Measurements from ENCODE around the gene GBA2. TPM values are rescaled to one million over a fixed set of nuclear protein-coding genes. Genes with fewer than 3 reads are reported as not detected.

The GBA2 gene
- total RNA-seq, 1 donor from 2014 or later = 69.8 TPM

DNA sequence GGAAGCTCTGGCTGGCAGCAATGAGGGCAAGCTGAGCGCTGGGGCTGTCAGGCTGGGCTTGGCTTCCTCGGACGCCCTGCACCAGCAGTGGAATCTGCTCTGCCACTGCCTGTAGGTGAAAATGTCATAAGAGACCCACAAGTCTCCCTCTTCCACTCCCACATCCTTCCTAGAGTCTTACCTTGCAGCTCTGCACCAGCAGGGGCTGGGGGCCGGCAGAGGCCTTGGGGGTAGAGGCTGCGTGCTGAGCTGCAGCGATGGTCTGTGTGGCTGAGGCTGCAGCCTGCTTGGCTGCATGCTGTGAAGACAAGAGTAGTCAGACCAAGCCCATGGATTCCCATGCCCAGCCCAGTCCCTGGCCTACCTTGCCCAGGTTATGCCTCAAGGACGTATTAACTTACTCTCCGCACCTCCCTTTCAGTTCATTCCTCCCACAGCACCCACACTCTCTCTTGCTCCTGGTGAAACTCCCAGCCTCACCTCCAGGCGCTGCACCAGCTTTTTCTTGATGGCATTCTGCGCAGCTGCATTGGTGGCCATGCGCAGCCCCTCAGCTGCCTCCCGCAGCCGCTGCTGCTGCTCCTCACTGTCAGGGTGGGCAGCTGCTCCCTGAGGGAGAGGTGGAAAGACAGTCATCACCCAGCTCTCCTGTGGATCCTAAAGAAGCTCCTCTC is 34.3 kb downstream of the GBA2 start:
- H3K9me3 Mint-ChIP-seq (ENCODE audit: unreplicated experiment) = no peaks in the 10 kb centered on the region
- no peaks in the 10 kb centered on the region for H3K27me3 Mint-ChIP-seq (ENCODE audit: unreplicated experiment)
- DNase-seq (ENCODE audit: extremely low spot score, unreplicated experiment) = no peak
- no peaks in the 10 kb centered on the region for H3K4me1 Mint-ChIP-seq (ENCODE audit: unreplicated experiment)
- H3K27ac Mint-ChIP-seq (ENCODE audit: unreplicated experiment) = peak overlapping the region; percentile 28
- TF ChIP-seq, protein P1, sequence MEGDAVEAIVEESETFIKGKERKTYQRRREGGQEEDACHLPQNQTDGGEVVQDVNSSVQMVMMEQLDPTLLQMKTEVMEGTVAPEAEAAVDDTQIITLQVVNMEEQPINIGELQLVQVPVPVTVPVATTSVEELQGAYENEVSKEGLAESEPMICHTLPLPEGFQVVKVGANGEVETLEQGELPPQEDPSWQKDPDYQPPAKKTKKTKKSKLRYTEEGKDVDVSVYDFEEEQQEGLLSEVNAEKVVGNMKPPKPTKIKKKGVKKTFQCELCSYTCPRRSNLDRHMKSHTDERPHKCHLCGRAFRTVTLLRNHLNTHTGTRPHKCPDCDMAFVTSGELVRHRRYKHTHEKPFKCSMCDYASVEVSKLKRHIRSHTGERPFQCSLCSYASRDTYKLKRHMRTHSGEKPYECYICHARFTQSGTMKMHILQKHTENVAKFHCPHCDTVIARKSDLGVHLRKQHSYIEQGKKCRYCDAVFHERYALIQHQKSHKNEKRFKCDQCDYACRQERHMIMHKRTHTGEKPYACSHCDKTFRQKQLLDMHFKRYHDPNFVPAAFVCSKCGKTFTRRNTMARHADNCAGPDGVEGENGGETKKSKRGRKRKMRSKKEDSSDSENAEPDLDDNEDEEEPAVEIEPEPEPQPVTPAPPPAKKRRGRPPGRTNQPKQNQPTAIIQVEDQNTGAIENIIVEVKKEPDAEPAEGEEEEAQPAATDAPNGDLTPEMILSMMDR (IDR thresholded peaks at IDR 0.05) = no peak
- no peak overlapping the region for H3K4me3 Mint-ChIP-seq (ENCODE audit: unreplicated experiment)
- peaks cover 73% of the 10 kb centered on the region for H3K36me3 Mint-ChIP-seq (ENCODE audit: unreplicated experiment)

DNA sequence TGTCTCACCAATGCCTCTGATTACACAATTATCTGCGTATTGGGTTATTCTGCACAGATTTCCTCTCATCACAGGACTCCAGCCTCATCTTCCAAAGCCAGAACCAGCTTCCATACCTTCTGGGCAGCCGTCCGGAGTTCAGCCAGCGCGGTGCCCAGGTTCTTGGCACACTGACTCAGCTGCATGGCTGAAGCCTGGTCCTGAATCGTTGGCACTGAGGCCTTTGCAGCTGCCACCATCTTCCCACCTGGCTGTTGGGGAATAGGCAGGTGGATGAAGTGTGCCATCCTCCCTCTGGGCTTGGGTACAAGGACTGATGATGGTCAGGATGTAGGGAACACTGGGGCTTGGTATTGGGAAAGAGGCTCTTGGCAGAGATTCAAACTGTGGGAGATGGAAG is 34.9 kb downstream of the GBA2 start:
- Mint-ChIP-seq H3K4me3 (ENCODE audit: unreplicated experiment) (no peak overlapping the region), H3K27ac (ENCODE audit: unreplicated experiment) (no peak overlapping the region), H3K4me1 (ENCODE audit: unreplicated experiment) (no peaks in the 10 kb centered on the region), H3K9me3 (ENCODE audit: unreplicated experiment) (no peaks in the 10 kb centered on the region), H3K36me3 (ENCODE audit: unreplicated experiment) (peaks cover 68% of the 10 kb centered on the region), H3K27me3 (ENCODE audit: unreplicated experiment) (no peaks in the 10 kb centered on the region)
- DNase-seq (ENCODE audit: extremely low spot score, unreplicated experiment) = no peak
- TF ChIP-seq, protein P1 (IDR thresholded peaks at IDR 0.05) = no peak

DNA sequence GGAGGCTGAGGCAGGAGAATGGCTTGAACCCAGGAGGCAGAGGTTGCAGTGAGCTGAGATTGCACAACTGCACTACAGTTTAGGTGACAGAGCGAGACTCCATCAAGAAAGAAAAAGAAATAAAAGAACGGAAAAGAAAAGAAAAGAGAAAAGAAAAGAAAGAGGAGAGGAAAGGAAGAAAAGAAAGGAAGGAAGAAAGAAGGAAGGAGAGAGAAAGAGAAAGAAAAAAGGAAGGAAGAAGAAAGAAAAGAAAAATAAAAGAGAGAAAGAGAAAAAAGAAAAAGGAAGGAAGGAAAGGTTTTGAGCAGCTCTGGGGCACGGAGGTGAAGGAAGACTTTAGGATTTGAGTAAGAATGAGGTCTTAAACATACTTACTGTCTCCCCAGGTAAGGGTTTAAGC is 35.5 kb downstream of the GBA2 start:
- Mint-ChIP-seq H3K27ac (ENCODE audit: unreplicated experiment) (no peak overlapping the region), H3K4me1 (ENCODE audit: unreplicated experiment) (no peaks in the 10 kb centered on the region), H3K9me3 (ENCODE audit: unreplicated experiment) (no peaks in the 10 kb centered on the region), H3K27me3 (ENCODE audit: unreplicated experiment) (no peaks in the 10 kb centered on the region), H3K36me3 (ENCODE audit: unreplicated experiment) (peaks cover 71% of the 10 kb centered on the region), H3K4me3 (ENCODE audit: unreplicated experiment) (no peak overlapping the region)
- TF ChIP-seq, protein P1 (IDR thresholded peaks at IDR 0.05) = no peak
- no peak for DNase-seq (ENCODE audit: extremely low spot score, unreplicated experiment)

GRCh38 chr9:35712762-35713400 is 36.1 kb downstream of the GBA2 start:
- H3K27ac Mint-ChIP-seq (ENCODE audit: unreplicated experiment) = no peak overlapping the region
- DNase-seq (ENCODE audit: extremely low spot score, unreplicated experiment) = no peak
- no peak overlapping the region for H3K4me3 Mint-ChIP-seq (ENCODE audit: unreplicated experiment)
- H3K27me3 Mint-ChIP-seq (ENCODE audit: unreplicated experiment) = no peaks in the 10 kb centered on the region
- TF ChIP-seq, protein P1 (IDR thresholded peaks at IDR 0.05) = no peak
- no peaks in the 10 kb centered on the region for H3K9me3 Mint-ChIP-seq (ENCODE audit: unreplicated experiment)
- peaks cover 71% of the 10 kb centered on the region for H3K36me3 Mint-ChIP-seq (ENCODE audit: unreplicated experiment)
- no peaks in the 10 kb centered on the region for H3K4me1 Mint-ChIP-seq (ENCODE audit: unreplicated experiment)
